HCT116 (cell line): ENCODE results near the gene HHATL. TPM values are rescaled to one million over a fixed set of nuclear protein-coding genes. Genes with fewer than 3 reads are reported as not detected.
A peak's percentile ranks its signal among the peaks of the same experiment; 100 is the strongest.

ENCODE experiments used
- ATAC-seq: fragments of 200-7000 bp; cut with Tn5 transposase; 2 replicates; pipeline ENCODE4 v1.9.1; 2020; ENCODE audit warnings: mild to moderate bottlenecking, moderate library complexity
- BruUV-seq: library from RNA; stranded (reverse); fragments of 400-500 nt; replicated peaks from 2 replicates; lab custom pipeline; 2021; lab: Mats Ljungman, UMichigan
- CTCF ChIA-PET: fragments of 300-600 bp; sonication (Branson Sonifier 250); formaldehyde crosslinking; loops from one replicate; lab custom pipeline; 2021; ENCODE audit warnings: antibody characterized with exemption; lab: Charles Lee
- POLR2A ChIA-PET: fragments of 300-600, 350-600 bp; sonication (Branson Sonifier 250); formaldehyde crosslinking; loops from one replicate; lab custom pipeline; 2021; ENCODE audit warnings: antibody characterized with exemption; lab: Charles Lee
- RAD21 ChIA-PET, 2 experiments: fragments of 300-600 bp; sonication (Branson Sonifier 250); formaldehyde crosslinking; loops; one replicate each; lab custom pipeline; 2023; ENCODE audit warnings: low total read pairs in 2 of 2; ENCODE audit not compliant: uncharacterized antibody in 2 of 2, unreplicated experiment in 2 of 2, low non-redundant PET in 1 of 2; lab: Charles Lee
- DNase-seq: peaks from one replicate; pipeline ENCODE4 v3.0.0-alpha.2; 2010; ENCODE audit warnings: low read depth, low spot score
- H2AFZ ChIP-seq: fragments of 200-600 bp; shearing (Covaris generic), sonication (generic); 2 replicates; pipeline ENCODE4 v1.6.1; 2017; ENCODE audit warnings: low read depth, mixed run types, mixed read lengths, antibody characterized with exemption, low read length; ENCODE audit not compliant: poor library complexity, severe bottlenecking
- H3K27ac ChIP-seq: 2 replicates; pipeline ENCODE4 v1.5.1; 2012; ENCODE audit warnings: low read depth, low read length
- H3K27me3 ChIP-seq: fragments of 200-600 bp; sonication (generic); 2 replicates; pipeline ENCODE4 v1.6.1; 2016; ENCODE audit warnings: mixed run types, low read length, mixed read lengths; ENCODE audit not compliant: insufficient read depth
- H3K36me3 ChIP-seq, 2 experiments: fragments of 200-500 bp in 1 of 2; fragments of 200-600 bp in 1 of 2; sonication (Bioruptor generic) in 1 of 2; sonication (generic) in 1 of 2; 2 replicates each; pipeline versions ENCODE4 v1.5.1 to v1.6.1; 2014 to 2016; ENCODE audit warnings: low read length in 2 of 2, inconsistent platforms in 1 of 2, mixed read lengths in 1 of 2, mixed run types in 1 of 2; ENCODE audit not compliant: insufficient read depth in 2 of 2, control insufficient read depth in 1 of 2
- H3K4me1 ChIP-seq, 2 experiments: fragments of 200-600 bp in 1 of 2; sonication (generic) in 1 of 2; 2 replicates each; pipeline versions ENCODE4 v1.5.1 to v1.6.1; 2012 to 2017; ENCODE audit warnings: low read length in 2 of 2, inconsistent platforms in 1 of 2, mild to moderate bottlenecking in 1 of 2, mixed read lengths in 1 of 2, mixed run types in 1 of 2, moderate library complexity in 1 of 2; ENCODE audit not compliant: insufficient read depth in 2 of 2, control insufficient read depth in 1 of 2
- H3K4me2 ChIP-seq: fragments of 200-600 bp; sonication (generic); 2 replicates; pipeline ENCODE4 v1.6.1; 2017; ENCODE audit warnings: mixed run types, low read length, mixed read lengths
- H3K4me3 ChIP-seq, 2 experiments: fragments of 200-600 bp in 1 of 2; sonication (generic) in 1 of 2; replicated peaks in 1 of 2; 2 replicates each; pipeline ENCODE4 v1.5.1; 2011 to 2016; ENCODE audit warnings: low read length in 2 of 2, control low read depth in 1 of 2, low read depth in 1 of 2, mild to moderate bottlenecking in 1 of 2, mixed read lengths in 1 of 2, mixed run types in 1 of 2
- H3K79me2 ChIP-seq: fragments of 200-600 bp; sonication (generic); 2 replicates; pipeline ENCODE4 v1.6.1; 2017; ENCODE audit warnings: mild to moderate bottlenecking, mixed run types, low read length, moderate library complexity, mixed read lengths; ENCODE audit not compliant: insufficient read depth
- H3K9ac ChIP-seq: fragments of 200-600 bp; sonication (generic); 2 replicates; pipeline ENCODE4 v1.6.1; 2016; ENCODE audit warnings: low read length, mixed read lengths
- H3K9me2 ChIP-seq: fragments of 200-600 bp; sonication (generic), shearing (Covaris generic); 2 replicates; pipeline ENCODE4 v1.6.1; 2017; ENCODE audit warnings: mixed run types, mild to moderate bottlenecking, moderate library complexity; ENCODE audit not compliant: insufficient read depth
- H3K9me3 ChIP-seq, 2 experiments: fragments of 200-500 bp in 1 of 2; fragments of 200-600 bp in 1 of 2; sonication (Bioruptor generic) in 1 of 2; sonication (generic) in 1 of 2; 2 replicates each; pipeline ENCODE4 v1.6.1; 2014 to 2017; ENCODE audit warnings: low read length in 2 of 2, mixed read lengths in 2 of 2, inconsistent platforms in 1 of 2, low read depth in 1 of 2, mild to moderate bottlenecking in 1 of 2, mixed run types in 1 of 2, moderate library complexity in 1 of 2; ENCODE audit not compliant: control insufficient read depth in 1 of 2, insufficient read depth in 1 of 2
- H4K20me1 ChIP-seq: fragments of 200-600 bp; sonication (generic), shearing (Covaris generic); 2 replicates; pipeline ENCODE4 v1.6.1; 2017; ENCODE audit warnings: mixed run types, mild to moderate bottlenecking, moderate library complexity; ENCODE audit not compliant: insufficient read depth
- CTCF ChIP-seq, 3 experiments: fragments of 200-600 bp in 1 of 3; sonication (generic) in 1 of 3; IDR thresholded peaks in 2 of 3; conservative IDR thresholded peaks in 1 of 3; 2 replicates each; pipeline ENCODE4 v1.5.1; 2012 to 2017; ENCODE audit warnings: low read depth in 2 of 3, low read length in 2 of 3, antibody characterized with exemption in 1 of 3, borderline replicate concordance in 1 of 3, control low read depth in 1 of 3, mild to moderate bottlenecking in 1 of 3, mixed read lengths in 1 of 3, mixed run types in 1 of 3, moderate library complexity in 1 of 3; ENCODE audit not compliant: insufficient read depth in 1 of 3
- EZH2phosphoT487 ChIP-seq: fragments of 200-600 bp; IDR thresholded peaks from 2 replicates; pipeline ENCODE4 v1.6.1; 2018; ENCODE audit warnings: antibody characterized with exemption, borderline replicate concordance
- FOSL1 ChIP-seq: IDR thresholded peaks from 2 replicates; pipeline ENCODE4 v1.6.1; 2012; ENCODE audit warnings: low read depth
- POLR2AphosphoS5 ChIP-seq: IDR thresholded peaks from 2 replicates; pipeline ENCODE4 v1.6.1; 2011; ENCODE audit warnings: mild to moderate bottlenecking, low read depth, low read length, moderate library complexity
- RAD21 ChIP-seq: IDR thresholded peaks from 2 replicates; pipeline ENCODE4 v1.6.1; 2012; ENCODE audit warnings: low read depth, mild to moderate bottlenecking
- SIN3A ChIP-seq: IDR thresholded peaks from 2 replicates; pipeline ENCODE4 v1.6.1; 2012; ENCODE audit warnings: low read depth
- YY1 ChIP-seq: IDR thresholded peaks from 2 replicates; pipeline ENCODE4 v1.6.1; 2011; ENCODE audit warnings: low read length, low read depth, moderate library complexity, mild to moderate bottlenecking; ENCODE audit not compliant: insufficient replicate concordance; ENCODE audit errors: extremely low read depth
- ZFX ChIP-seq: fragments of 450-650 bp; IDR thresholded peaks from 2 replicates; pipeline ENCODE4 v1.6.1; 2017
- intact Hi-C: fragments of 100-400 bp; cut with micrococcal nuclease; formaldehyde crosslinking; loops from 2 replicates; pipeline ENCODE4 v1.10.0; 2022
- total RNA-seq: library from RNA; stranded (reverse); gene quantifications from one replicate; pipeline ENCODE4 v1.2.1, GENCODE V29; 2021; ENCODE audit not compliant: unreplicated experiment

Gene HHATL
- total RNA-seq, 1 experiment from 2014 or later: 0.52 TPM

- no peaks in the 10 kb centered on the region for H4K20me1 ChIP-seq
- H2AFZ ChIP-seq: no peak overlapping the region
- peak overlapping the region; percentile 86 for H3K9ac ChIP-seq
- peaks cover 16% of the 10 kb centered on the region; the same call in 1 of the 2 replicates for H3K79me2 ChIP-seq
- H3K4me1 ChIP-seq: peaks cover 42 to 59% of the 10 kb centered on the region in 2 experiments
- ChIA-PET CTCF (no interaction called here), RAD21 (no interaction called here)
- peak overlapping the region; percentile 75 to 86 for H3K4me3 ChIP-seq
- no peaks in the 10 kb centered on the region for H3K9me2 ChIP-seq
- no peaks in the 10 kb centered on the region; a peak in 1 of 4 replicates for H3K36me3 ChIP-seq
- BruUV-seq: no TSS peak
- H3K27ac ChIP-seq: peak overlapping the region; percentile 84
- H3K4me2 ChIP-seq: peak overlapping the region; percentile 99
- ATAC-seq (no peak), DNase-seq (no peak)
- H3K27me3 ChIP-seq: no peaks in the 10 kb centered on the region
- no peaks in the 10 kb centered on the region for H3K9me3 ChIP-seq
- intact Hi-C loops: no loop called here
- no peak for TF ChIP-seq POLR2AphosphoS5
- TF ChIP-seq, all 23 proteins: peak for 0
- POLR2A ChIA-PET: no interaction called here
Observed at GRCh38 chr3:42655331-42655888, 47.2 kb downstream of the HHATL start.

GRCh38 chr3:42654331-42655201 is 48.0 kb downstream of the HHATL start:
- no peaks in the 10 kb centered on the region for H3K9me3 ChIP-seq
- POLR2A ChIA-PET: no interaction called here
- DNase-seq (no peak), ATAC-seq (peak; percentile 17)
- peak overlapping the region; percentile 84 for H3K27ac ChIP-seq
- no peak overlapping the region for H2AFZ ChIP-seq
- H3K79me2 ChIP-seq: peaks cover 16% of the 10 kb centered on the region; the same call in 1 of the 2 replicates
- intact Hi-C loops: loop anchor here (5.0 kb wide), 2 partner anchors 52 to 88 kb away; partner anchors contain the start of gene NKTR
- TF ChIP-seq RAD21 (no peak), SIN3A (no peak), EZH2phosphoT487 (no peak), CTCF (IDR thresholded peaks at IDR 0.05 in 2 of 3, conservative IDR thresholded peaks at IDR 0.05 in 1 of 3; ENCODE audit: borderline replicate concordance in 1 of 3, insufficient read depth in 1 of 3, low read depth in 2 of 3, low read length in 2 of 3) (0 out of 6 replicates have a peak, but pooled peaks of 1 of the 3 experiments have one; percentile 18), ZFX (peak; percentile 91; the same call in 1 of the 2 replicates), YY1 (peak; percentile 32), FOSL1 (no peak)
- peak overlapping the region; percentile 99 for H3K4me2 ChIP-seq
- RAD21 ChIA-PET: no interaction called here
- H3K9me2 ChIP-seq: no peaks in the 10 kb centered on the region
- no TSS peak for BruUV-seq
- H4K20me1 ChIP-seq: no peaks in the 10 kb centered on the region
- peaks cover 42 to 63% of the 10 kb centered on the region in 2 experiments for H3K4me1 ChIP-seq
- peak overlapping the region; percentile 86 for H3K9ac ChIP-seq
- CTCF ChIA-PET: no interaction called here
- H3K4me3 ChIP-seq: peak overlapping the region; percentile 75 to 86
- H3K36me3 ChIP-seq: no peaks in the 10 kb centered on the region; a peak in 1 of 4 replicates
- H3K27me3 ChIP-seq: no peaks in the 10 kb centered on the region
